Keratinocyte (primary cell): Measurements from ENCODE around the gene SETBP1.

Experiments
- CTCF ChIP-seq, 3 experiments: IDR thresholded peaks in 1 of 3; conservative IDR thresholded peaks in 1 of 3; optimal IDR thresholded peaks in 1 of 3; 2 replicates in 2 of 3; 3 replicates in 1 of 3; pipeline versions ENCODE3 to v1.5.1; 2011; ENCODE audit warnings: low read length in 3 of 3, mild to moderate bottlenecking in 3 of 3, moderate library complexity in 2 of 3, control low read depth in 1 of 3, inconsistent platforms in 1 of 3; ENCODE audit not compliant: insufficient read depth in 2 of 3; ENCODE audit errors: extremely low read depth in 1 of 3
- EZH2 ChIP-seq: IDR thresholded peaks from one replicate; pipeline ENCODE4 v1.6.1; 2012; ENCODE audit warnings: inconsistent platforms, mild to moderate bottlenecking, low read length, moderate library complexity

GRCh38 chr18:44958455-44958854 is 277.8 kb downstream of the SETBP1 start:
- TF ChIP-seq CTCF (optimal IDR thresholded peaks at IDR 0.05 in 1 of 3, IDR thresholded peaks at IDR 0.05 in 1 of 3, conservative IDR thresholded peaks at IDR 0.05 in 1 of 3; ENCODE audit: extremely low read depth in 1 of 3, insufficient read depth in 2 of 3, low read length in 3 of 3): no peak
- no peak for TF ChIP-seq EZH2
